A549 (cell line): ENCODE measurements around the gene MRPL14. TPM values are rescaled to one million over a fixed set of nuclear protein-coding genes. Genes with fewer than 3 reads are reported as not detected.

Experiments used
- ATAC-seq, 2 experiments: fragments of 200-7000 bp in 1 of 2; fragments of >200 bp in 1 of 2; cut with Nextera tagmentation in 1 of 2; cut with Tn5 transposase in 1 of 2; 3 replicates each; pipeline versions ENCODE4 v1.8.0 to v1.9.1; 2018 to 2020; ENCODE audit warnings: mild to moderate bottlenecking in 1 of 2, moderate library complexity in 1 of 2
- CTCF ChIA-PET: fragments of 300-600 bp; sonication (Branson Sonifier 250); formaldehyde crosslinking; extraction: SDS; loops from one replicate; lab custom pipeline; 2021; ENCODE audit warnings: antibody characterized with exemption, inconsistent platforms; lab: Yijun Ruan, JAX
- POLR2A ChIA-PET: fragments of 350-600 bp; formaldehyde crosslinking; extraction: SDS; loops from one replicate; lab custom pipeline; 2021; ENCODE audit warnings: antibody characterized with exemption, inconsistent platforms; lab: Yijun Ruan, JAX
- DNase-seq, 2 experiments: peaks; one replicate each; pipeline versions ENCODE4 v3.0.0 to v3.0.0-alpha.2; 2011 to 2016; ENCODE audit warnings: low read depth in 1 of 2, low spot score in 1 of 2
- FAIRE-seq: peaks from 2 replicates; lab custom pipeline; 2011; peaks lifted over from hg19 to GRCh38; lab: Jason Lieb, UNC
- H3K27ac ChIP-seq, 2 experiments: fragments of >200 bp; sonication (Bioruptor Twin); formaldehyde crosslinking; 3 replicates each; pipeline ENCODE4 v1.5.1; 2016 to 2017
- H3K4me1 ChIP-seq: fragments of >200 bp; sonication (Bioruptor Twin); formaldehyde crosslinking; 3 replicates; pipeline ENCODE4 v1.6.1; 2016
- H3K4me2 ChIP-seq: fragments of >200 bp; sonication (Bioruptor Twin); formaldehyde crosslinking; 3 replicates; pipeline ENCODE4 v1.6.1; 2016
- H3K4me3 ChIP-seq: fragments of >200 bp; sonication (Bioruptor Twin); formaldehyde crosslinking; 3 replicates; pipeline ENCODE4 v1.5.1; 2016
- H3K9me3 ChIP-seq: fragments of >200 bp; sonication (Bioruptor Twin); formaldehyde crosslinking; 3 replicates; pipeline ENCODE4 v1.6.1; 2016
- CBX2 ChIP-seq: fragments of 200-600 bp; sonication (generic); IDR thresholded peaks from 2 replicates; pipeline ENCODE4 v1.6.1; 2016; ENCODE audit warnings: low read depth, mild to moderate bottlenecking, borderline replicate concordance
- CBX8 ChIP-seq: fragments of 200-600 bp; sonication (generic); IDR thresholded peaks from 2 replicates; pipeline ENCODE4 v1.6.1; 2016
- CEBPB ChIP-seq, 2 experiments: fragments of >200 bp in 1 of 2; sonication (Bioruptor Twin) in 1 of 2; formaldehyde crosslinking in 1 of 2; IDR thresholded peaks; 2 replicates each; pipeline ENCODE4 v1.6.1; 2012 to 2016
- CHD4 ChIP-seq: fragments of 200-600 bp; sonication (generic); IDR thresholded peaks from 2 replicates; pipeline ENCODE4 v1.6.1; 2016; ENCODE audit warnings: antibody characterized with exemption, mild to moderate bottlenecking, borderline replicate concordance
- EP300 ChIP-seq, 2 experiments: fragments of >200 bp; sonication (Bioruptor Twin); formaldehyde crosslinking; IDR thresholded peaks; 2 replicates in 1 of 2; 3 replicates in 1 of 2; pipeline ENCODE4 v1.6.1; 2016 to 2017
- FOSL2 ChIP-seq, 2 experiments: fragments of 450-650 bp in 1 of 2; fragments of >200 bp in 1 of 2; sonication (Bioruptor Twin) in 1 of 2; formaldehyde crosslinking; IDR thresholded peaks; 2 replicates each; pipeline versions ENCODE4 v1.5.0 to v1.6.1; 2016 to 2020; ENCODE audit warnings: mild to moderate bottlenecking in 1 of 2, moderate library complexity in 1 of 2
- GATA3 ChIP-seq: IDR thresholded peaks from 2 replicates; pipeline ENCODE4 v1.6.1; 2012; ENCODE audit warnings: borderline replicate concordance
- HES2 ChIP-seq: fragments of >200 bp; sonication (Bioruptor Twin); formaldehyde crosslinking; IDR thresholded peaks from 2 replicates; pipeline ENCODE4 v1.6.1; 2016
- HOXB13 ChIP-seq: fragments of 250-450 bp; sonication (Bioruptor Pico); IDR thresholded peaks from 2 replicates; pipeline ENCODE4 v1.5.0; 2020; ENCODE audit warnings: low read depth, mild to moderate bottlenecking, moderate library complexity
- JUNB ChIP-seq: fragments of >200 bp; sonication (Bioruptor Twin); formaldehyde crosslinking; IDR thresholded peaks from 2 replicates; pipeline ENCODE4 v1.6.1; 2016
- KDM1A ChIP-seq: fragments of 200-600 bp; sonication (generic); IDR thresholded peaks from 2 replicates; pipeline ENCODE4 v1.6.1; 2016; ENCODE audit warnings: low read depth, mild to moderate bottlenecking
- KDM5A ChIP-seq: fragments of 200-600 bp; sonication (generic); IDR thresholded peaks from 2 replicates; pipeline ENCODE4 v1.6.1; 2016; ENCODE audit warnings: antibody characterized with exemption, mild to moderate bottlenecking
- MAX ChIP-seq: IDR thresholded peaks from 2 replicates; pipeline ENCODE4 v1.6.1; 2012
- NPAS2 ChIP-seq: fragments of 250-450 bp; sonication (Bioruptor Pico); IDR thresholded peaks from 2 replicates; pipeline ENCODE4 v1.8.0; 2022; ENCODE audit warnings: mild to moderate bottlenecking, moderate library complexity, borderline replicate concordance
- NR3C1 ChIP-seq: fragments of >200 bp; sonication (Bioruptor Twin); formaldehyde crosslinking; IDR thresholded peaks from 3 replicates; pipeline ENCODE4 v1.6.1; 2017
- PBX3 ChIP-seq: IDR thresholded peaks from 2 replicates; pipeline ENCODE4 v1.6.1; 2012
- POLR2AphosphoS2 ChIP-seq: conservative IDR thresholded peaks from 2 replicates; pipeline ENCODE4 v1.6.1; 2012; ENCODE audit warnings: low read length, improper control_type of control experiment, inconsistent platforms
- RAD21 ChIP-seq, 2 experiments: fragments of >200 bp in 1 of 2; sonication (Bioruptor Twin) in 1 of 2; formaldehyde crosslinking in 1 of 2; IDR thresholded peaks in 1 of 2; conservative IDR thresholded peaks in 1 of 2; 2 replicates in 1 of 2; 3 replicates in 1 of 2; pipeline ENCODE4 v1.6.1; 2012 to 2018; ENCODE audit warnings: inconsistent platforms in 1 of 2
- RARB ChIP-seq: fragments of 250-450 bp; sonication (Bioruptor Pico); IDR thresholded peaks from 2 replicates; pipeline ENCODE4 v1.8.0; 2021; ENCODE audit warnings: mild to moderate bottlenecking, moderate library complexity
- SREBF2 ChIP-seq: fragments of 450-650 bp; IDR thresholded peaks from 2 replicates; pipeline ENCODE4 v1.6.1; 2014; ENCODE audit warnings: mild to moderate bottlenecking, moderate library complexity
- ZFP36 ChIP-seq: fragments of 450-650 bp; IDR thresholded peaks from 2 replicates; pipeline ENCODE4 v1.6.1; 2014; ENCODE audit warnings: borderline replicate concordance; ENCODE audit not compliant: partially characterized antibody
- ZNF302 ChIP-seq: fragments of 250-450 bp; sonication (Bioruptor Pico); IDR thresholded peaks from 2 replicates; pipeline ENCODE4 v1.9.0; 2021; ENCODE audit warnings: inconsistent platforms, mild to moderate bottlenecking, moderate library complexity
- WGBS: methylation state at CpG from one replicate; pipeline ENCODE4 v1.1.6; 2017; ENCODE audit errors: missing lambda C conversion rate; 5-methylcytosine and 5-hydroxymethylcytosine counted together
- polyA plus RNA-seq, 4 experiments: library from polyadenylated mRNA; depleted of rRNA in 3 of 4; stranded (reverse); fragments of >200 nt; fragmentation: RNase III in 1 of 4; extraction: RNeasy Plus Mini Kit Qiagen cat#74134 plus additional on column Dnase treatment in 1 of 4; gene quantifications; 2 replicates in 3 of 4; 3 replicates in 1 of 4; pipeline ENCODE4 v1.2.3, GENCODE V29; 2011 to 2017

MRPL14 gene
- polyA plus RNA-seq, 2 of the 4 experiments (the other 2 are of a cell fraction): 47.1 to 55.3 TPM

DNA sequence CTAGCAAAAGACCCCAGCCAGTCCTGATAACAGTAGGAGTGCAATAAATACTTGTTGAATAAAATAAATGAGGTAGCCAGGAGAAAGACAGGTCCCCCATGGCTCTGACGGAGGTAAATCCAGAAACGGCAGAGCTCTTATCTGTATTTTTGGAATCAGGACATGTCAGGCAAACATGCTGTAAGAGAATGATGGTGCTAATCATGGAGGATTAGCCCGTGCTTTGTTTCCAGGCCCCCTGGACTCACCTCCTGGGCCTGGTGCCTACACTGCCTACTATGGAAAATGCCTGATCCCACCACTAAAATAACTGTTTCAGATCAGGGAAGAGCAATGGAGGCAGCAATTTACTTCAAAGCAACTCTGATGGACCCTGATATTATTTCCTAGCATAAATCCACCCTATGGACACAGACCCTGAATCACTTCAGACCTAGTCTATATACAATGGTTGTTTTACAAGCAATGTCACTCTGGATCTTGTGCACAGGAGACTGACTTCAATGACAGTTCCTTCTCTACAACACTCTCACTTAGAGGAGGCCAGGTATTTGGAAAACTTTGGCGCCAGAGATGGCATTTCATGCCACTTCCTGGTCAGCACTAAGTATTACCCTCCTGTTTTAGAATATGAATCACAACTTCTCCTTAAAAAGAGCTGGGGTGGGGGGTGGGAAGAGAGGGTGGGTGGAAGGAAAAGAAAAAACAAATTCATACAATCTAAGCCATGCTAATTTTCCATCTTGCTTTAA is 6.4 kb downstream of the MRPL14 start:
- POLR2A ChIA-PET: no interaction called here
- CTCF ChIA-PET: interaction anchor here (0.7 to 1.4 kb wide), 4 partner anchors 21 to 100 kb away, joined by 3 to 6 read pairs (median 4); no protein-coding TSS in a partner anchor
- no peak overlapping the region for H3K4me3 ChIP-seq
- TF ChIP-seq KDM1A: no peak
- TF ChIP-seq HES2: no peak
- no peak for TF ChIP-seq SREBF2
- no peak for TF ChIP-seq CBX8
- TF ChIP-seq ZNF302 (CRISPR knock-in tag): no peak
- no peak for TF ChIP-seq RAD21 (conservative IDR thresholded peaks at IDR 0.05 in 1 of 2, IDR thresholded peaks at IDR 0.05 in 1 of 2)
- no peak for TF ChIP-seq MAX
- no peak overlapping the region for H3K4me2 ChIP-seq
- no peaks in the 10 kb centered on the region for H3K9me3 ChIP-seq
- WGBS: 93% methylated on average over 4 of the region's 4 CpGs
- peaks cover 75% of the 10 kb centered on the region for H3K4me1 ChIP-seq
- ATAC-seq: no peak
- H3K27ac ChIP-seq: no peak overlapping the region
- no peak for FAIRE-seq
- DNase-seq: no peak

DNA sequence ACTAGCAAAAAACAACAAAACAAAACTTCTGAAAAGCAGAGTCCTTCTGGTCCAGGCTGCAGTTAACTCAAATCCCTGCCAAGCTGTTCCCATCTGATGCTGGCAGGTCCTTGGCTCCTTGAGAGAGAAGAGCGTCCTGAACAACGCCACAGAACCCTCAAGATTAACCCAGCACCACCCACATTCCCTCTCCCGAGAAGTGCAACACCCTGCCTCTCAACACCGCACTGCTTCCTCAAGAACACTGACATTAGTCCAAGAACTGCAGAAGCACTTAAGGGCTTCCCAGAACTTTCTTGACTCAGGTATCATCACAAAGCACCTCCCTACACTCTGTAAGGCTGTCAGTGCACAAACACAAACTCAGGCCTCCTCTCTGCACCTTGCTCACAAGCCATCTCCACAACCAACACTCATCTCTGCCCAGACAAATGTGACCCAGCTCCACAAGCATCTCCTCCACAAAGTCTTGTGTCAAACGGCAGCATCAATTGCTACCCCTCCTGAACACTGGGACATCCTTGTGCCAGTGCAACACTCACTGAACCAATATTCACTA is 7.5 kb downstream of the MRPL14 start:
- POLR2A ChIA-PET: no interaction called here
- 0 out of 3 replicates have a peak overlapping the region, but pooled peaks have one; percentile 31 for H3K4me2 ChIP-seq
- ATAC-seq: no peak

GRCh38 chr6:44117397-44118128 is 9.7 kb downstream of the MRPL14 start:
- no peaks in the 10 kb centered on the region for H3K9me3 ChIP-seq
- H3K4me2 ChIP-seq: peak overlapping the region; percentile 8; the same call in 1 of the 3 replicates
- H3K27ac ChIP-seq: peak overlapping the region in 1 of 2 experiments; percentile 24; a peak in 2 of 6 replicates
- POLR2A ChIA-PET: no interaction called here
- FAIRE-seq (no peak), DNase-seq (no peak), ATAC-seq (no peak)
- TF ChIP-seq PBX3 (no peak), ZFP36 (no peak), HOXB13 (CRISPR knock-in tag) (no peak), CHD4 (no peak), EP300 (IDR thresholded peaks at IDR 0.05) (no peak), POLR2AphosphoS2 (no peak), NPAS2 (CRISPR knock-in tag) (no peak)
- peaks cover 50% of the 10 kb centered on the region for H3K4me1 ChIP-seq
- 79% methylated on average over 6 of the region's 6 CpGs for WGBS
- no peak overlapping the region for H3K4me3 ChIP-seq
- CTCF ChIA-PET: interaction anchor here (1.0 to 2.2 kb wide), 6 partner anchors 16 to 451 kb away, joined by 3 to 9 read pairs (median 4); no protein-coding TSS in a partner anchor

More for the DNA sequence above, 7.5 kb downstream of the MRPL14 start:
- H3K4me1 ChIP-seq: peaks cover 64% of the 10 kb centered on the region
- no peaks in the 10 kb centered on the region for H3K9me3 ChIP-seq
- no peak for DNase-seq
- no peak for TF ChIP-seq CBX2
- no peak for TF ChIP-seq NR3C1
- TF ChIP-seq RARB (CRISPR knock-in tag): no peak
- TF ChIP-seq CEBPB (IDR thresholded peaks at IDR 0.05): no peak
- TF ChIP-seq JUNB: no peak
- no peak for TF ChIP-seq FOSL2 (IDR thresholded peaks at IDR 0.05)
- no peak for TF ChIP-seq FOSL2 (CRISPR knock-in tag; IDR thresholded peaks at IDR 0.05)
- no peak for TF ChIP-seq KDM5A
- no peak for TF ChIP-seq GATA3
- no peak for TF ChIP-seq CBX8
- no peak for FAIRE-seq
- 79% methylated on average over 5 of the region's 5 CpGs for WGBS
- 0 out of 6 replicates have a peak overlapping the region, but pooled peaks of 1 of the 2 experiments have one; percentile 1 for H3K27ac ChIP-seq
- no peak overlapping the region for H3K4me3 ChIP-seq
- CTCF ChIA-PET: interaction anchor here (0.6 kb wide), 1 partner anchor 238 kb away, joined by 3 read pairs; no protein-coding TSS in a partner anchor
